Ovary (tissue), 9 donors: ENCODE results near the gene ATRNL1. TPM values are rescaled to one million over a fixed set of nuclear protein-coding genes. Genes with fewer than 3 reads are reported as not detected.

Experiments used
- DNase-seq, 5 donors: peaks; one replicate each; pipeline ENCODE4 v3.0.0-alpha.2; 2019 to 2020
- H3K27ac ChIP-seq, 2 donors: fragments of 200-600 bp; one replicate each; pipeline versions ENCODE4 v1.5.1 to v1.8.0; 2019 to 2022
- H3K27me3 ChIP-seq: fragments of 200-600 bp; one replicate; pipeline ENCODE4 v1.8.0; 2022
- H3K36me3 ChIP-seq: fragments of 200-600 bp; sonication (generic); one replicate; pipeline ENCODE4 v1.5.1; 2019
- H3K4me1 ChIP-seq: one replicate; pipeline ENCODE4 v1.8.1; 2013; ENCODE audit warnings: mild to moderate bottlenecking, moderate library complexity; ENCODE audit not compliant: insufficient read depth
- H3K4me3 ChIP-seq: fragments of 200-600 bp; sonication (generic); one replicate; pipeline ENCODE4 v1.5.1; 2017
- H3K9me3 ChIP-seq, 2 donors: fragments of 200-600 bp in 1 of 2; sonication (generic) in 1 of 2; one replicate each; pipeline versions ENCODE4 v1.5.1 to v1.8.1; 2013 to 2019; ENCODE audit warnings: mild to moderate bottlenecking in 1 of 2, moderate library complexity in 1 of 2
- EP300 ChIP-seq: sonication (generic); formaldehyde crosslinking; IDR thresholded peaks from one replicate; pipeline ENCODE4 v1.6.1; 2017; ENCODE audit warnings: antibody characterized with exemption
- POLR2A ChIP-seq: fragments of 450-650 bp; IDR thresholded peaks from one replicate; pipeline ENCODE4 v1.6.1; 2017; ENCODE audit warnings: antibody characterized with exemption, mild to moderate bottlenecking, moderate library complexity
- WGBS, 3 donors: extraction: QIAGEN DNeasy Blood & Tissue Kit in 1 of 3; methylation state at CpG; one replicate each; pipeline versions ENCODE4 v1.1.5 to v1.1.7; 2013 to 2017; 5-methylcytosine and 5-hydroxymethylcytosine counted together
- intact Hi-C, 4 donors: fragments of 100-400 bp; cut with DNase I; formaldehyde crosslinking; loops; one replicate each; pipeline versions ENCODE4 v1.11.0 to v1.15.1; 2022 to 2023
- polyA plus RNA-seq, 2 donors: library from polyadenylated mRNA; stranded (reverse); fragments of 200-250 nt in 1 of 2; fragments of 350-450 nt in 1 of 2; fragmentation: Illumina TruSeq in 1 of 2; extraction: RNeasy Lipid Tissue Mini Kit (QIAGEN cat#74804) in 1 of 2; gene quantifications; one replicate each; pipeline ENCODE4 v1.2.3, GENCODE V29; 2013 to 2014
- total RNA-seq, 7 donors: library from RNA; depleted of rRNA in 2 of 7; stranded (reverse); fragments of >200 nt in 2 of 7; fragmentation: NEBNext Ultra II Directional in 3 of 7; extraction: Animal tissue kit (Norgen Biotek cat#: 25700) in 3 of 7; gene quantifications; one replicate each; pipeline versions ENCODE4 v1.1.0 to v1.2.4, GENCODE V29; 2016 to 2023
- TF ChIP-seq, protein P1 (sequence below), 3 donors: fragments of 450-650 bp in 2 of 3; fragments of 200-600 bp in 1 of 3; IDR thresholded peaks; one replicate each; pipeline versions ENCODE4 v1.5.1 to v1.8.0; 2016 to 2022; ENCODE audit warnings: antibody characterized with exemption in 3 of 3, mild to moderate bottlenecking in 1 of 3
- donor health status: DM: no; HTN: no; CAD: no; lungs with moderate emphysema.
- donor health status: DM: no; HTN: no; CAD: no.
- donor health status: Bipolar disorder and iron deficiency.
- donor health status: DM: yes; HTN: yes; CAD: no.
- donor health status: DM: no; HTN: no; CAD: no.
- donor health status: DM: yes; HTN: yes; CAD: no.

ATRNL1 gene
- total and polyA plus RNA-seq, 9 donors, result 8.1 to 119 (median 77.8) TPM

DNA sequence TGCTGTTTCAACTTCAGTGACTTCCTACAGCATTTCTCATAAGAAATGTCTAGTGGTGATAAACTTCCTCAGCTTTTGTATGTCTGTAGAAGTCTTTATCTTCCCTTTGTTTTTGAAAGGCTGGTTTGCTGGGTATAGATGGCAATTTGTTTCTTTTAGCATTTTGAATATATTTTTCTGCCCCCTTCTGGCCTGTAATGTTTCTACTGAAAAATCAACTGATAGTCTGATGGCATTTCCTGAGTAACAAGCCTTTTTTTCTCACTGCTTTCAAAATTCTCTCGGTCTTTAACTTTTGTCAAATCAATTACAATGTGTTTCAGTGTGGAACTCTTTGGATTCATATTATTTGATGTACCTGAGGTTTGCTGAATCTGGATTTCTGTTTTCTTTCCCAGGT is 487.1 kb downstream of the ATRNL1 start:
- TF ChIP-seq, protein P1, sequence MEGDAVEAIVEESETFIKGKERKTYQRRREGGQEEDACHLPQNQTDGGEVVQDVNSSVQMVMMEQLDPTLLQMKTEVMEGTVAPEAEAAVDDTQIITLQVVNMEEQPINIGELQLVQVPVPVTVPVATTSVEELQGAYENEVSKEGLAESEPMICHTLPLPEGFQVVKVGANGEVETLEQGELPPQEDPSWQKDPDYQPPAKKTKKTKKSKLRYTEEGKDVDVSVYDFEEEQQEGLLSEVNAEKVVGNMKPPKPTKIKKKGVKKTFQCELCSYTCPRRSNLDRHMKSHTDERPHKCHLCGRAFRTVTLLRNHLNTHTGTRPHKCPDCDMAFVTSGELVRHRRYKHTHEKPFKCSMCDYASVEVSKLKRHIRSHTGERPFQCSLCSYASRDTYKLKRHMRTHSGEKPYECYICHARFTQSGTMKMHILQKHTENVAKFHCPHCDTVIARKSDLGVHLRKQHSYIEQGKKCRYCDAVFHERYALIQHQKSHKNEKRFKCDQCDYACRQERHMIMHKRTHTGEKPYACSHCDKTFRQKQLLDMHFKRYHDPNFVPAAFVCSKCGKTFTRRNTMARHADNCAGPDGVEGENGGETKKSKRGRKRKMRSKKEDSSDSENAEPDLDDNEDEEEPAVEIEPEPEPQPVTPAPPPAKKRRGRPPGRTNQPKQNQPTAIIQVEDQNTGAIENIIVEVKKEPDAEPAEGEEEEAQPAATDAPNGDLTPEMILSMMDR (IDR thresholded peaks at IDR 0.05), result no peak
- no peak for TF ChIP-seq EP300
- no peak for TF ChIP-seq POLR2A
- no peak overlapping the region for H3K27ac ChIP-seq
- WGBS, 3 donors, result 96 to 97% (median 96%) methylated on average over 1 of the region's 1 CpG
- H3K36me3 ChIP-seq, result no peaks in the 10 kb centered on the region
- no peaks in the 10 kb centered on the region for H3K9me3 ChIP-seq
- DNase-seq, result no peak
- no peaks in the 10 kb centered on the region for H3K4me1 ChIP-seq
- no peak overlapping the region for H3K4me3 ChIP-seq
- H3K27me3 ChIP-seq, result no peaks in the 10 kb centered on the region
- intact Hi-C loops, result no loop called here

DNA sequence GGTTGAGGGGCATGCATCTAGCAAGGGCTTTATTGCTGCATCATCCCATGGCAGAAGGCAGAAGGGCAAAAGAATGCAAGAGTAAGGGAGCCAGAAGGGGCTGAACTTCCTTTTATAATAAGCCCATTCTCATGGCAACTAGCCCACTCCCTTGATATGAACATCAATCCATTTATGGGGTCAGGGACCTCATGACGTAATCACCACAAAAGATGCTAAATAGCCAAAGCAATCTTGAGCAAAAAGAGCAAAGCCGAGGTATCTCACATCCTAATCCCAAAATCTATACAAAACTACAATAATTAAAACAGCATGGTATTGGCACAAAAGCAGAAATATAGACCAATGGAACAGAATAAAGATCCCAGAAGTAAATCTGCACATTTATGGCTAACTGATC is 499.9 kb downstream of the ATRNL1 start:
- WGBS, 3 donors, result 89 to 100% (median 97%) methylated on average over 2 of the region's 2 CpGs
- no peaks in the 10 kb centered on the region for H3K9me3 ChIP-seq
- H3K27ac ChIP-seq, result no peak overlapping the region
- H3K36me3 ChIP-seq, result no peaks in the 10 kb centered on the region
- TF ChIP-seq, protein P1 (IDR thresholded peaks at IDR 0.05), result no peak
- TF ChIP-seq POLR2A, result no peak
- no peak for TF ChIP-seq EP300
- no peak for DNase-seq
- H3K4me1 ChIP-seq, result no peaks in the 10 kb centered on the region
- no peak overlapping the region for H3K4me3 ChIP-seq
- no peaks in the 10 kb centered on the region for H3K27me3 ChIP-seq
- intact Hi-C loops, result no loop called here

DNA sequence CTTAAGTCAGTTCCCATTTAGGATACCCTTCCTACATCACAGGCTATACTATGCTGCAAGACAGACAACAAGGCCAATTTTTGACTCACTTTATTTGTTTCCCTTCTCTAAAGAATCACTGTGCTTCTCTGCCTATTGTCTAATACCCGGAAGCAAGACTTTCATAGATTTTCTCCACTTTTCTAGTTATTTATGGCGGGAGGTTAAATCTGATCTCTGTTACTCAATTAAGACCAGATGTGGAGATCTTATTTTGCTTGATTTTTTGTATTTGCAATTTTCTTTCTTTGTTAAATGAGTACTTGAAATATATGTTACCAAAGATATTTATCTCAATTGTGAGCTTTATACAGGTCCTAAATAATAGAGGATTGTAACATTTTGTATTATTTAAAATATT is 511.5 kb downstream of the ATRNL1 start:
- intact Hi-C loops, result no loop called here
- Histone ChIP-seq H3K9me3 (no peaks in the 10 kb centered on the region), H3K27ac (no peak overlapping the region), H3K27me3 (no peaks in the 10 kb centered on the region), H3K4me1 (no peaks in the 10 kb centered on the region), H3K36me3 (no peaks in the 10 kb centered on the region), H3K4me3 (no peak overlapping the region)
- no peak for TF ChIP-seq EP300
- TF ChIP-seq, protein P1 (IDR thresholded peaks at IDR 0.05), result no peak
- TF ChIP-seq POLR2A, result no peak
- 79 to 90% (median 87%) methylated on average over 2 of the region's 2 CpGs for WGBS, 3 donors
- DNase-seq, result no peak

DNA sequence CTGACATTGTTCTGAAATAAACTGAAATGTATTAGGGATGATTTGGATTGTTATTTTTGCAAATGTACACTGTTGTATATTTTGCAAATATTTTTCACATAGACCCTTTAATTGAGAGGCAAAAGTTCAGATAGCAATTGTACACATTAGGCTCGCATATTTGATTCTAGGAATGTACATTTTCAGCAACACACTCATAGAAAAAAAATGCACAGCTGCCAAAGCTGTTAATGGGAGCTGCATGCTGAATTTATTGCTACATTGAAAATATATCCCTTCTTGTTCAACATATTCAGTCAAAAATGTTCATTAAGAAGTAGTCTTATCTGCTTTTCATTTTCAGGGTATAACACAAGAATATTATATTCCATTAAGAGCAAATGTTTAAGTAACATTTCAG is 512.9 kb downstream of the ATRNL1 start:
- no peaks in the 10 kb centered on the region for H3K4me1 ChIP-seq
- H3K27ac ChIP-seq, result no peak overlapping the region
- no peaks in the 10 kb centered on the region for H3K9me3 ChIP-seq
- WGBS, 3 donors, result 37 to 48% (median 40%) methylated on average over 1 of the region's 1 CpG
- intact Hi-C loops, result no loop called here
- no peaks in the 10 kb centered on the region for H3K27me3 ChIP-seq
- H3K4me3 ChIP-seq, result no peak overlapping the region
- TF ChIP-seq POLR2A (no peak), EP300 (no peak)
- TF ChIP-seq, protein P1 (IDR thresholded peaks at IDR 0.05), result no peak
- DNase-seq, result no peak
- no peaks in the 10 kb centered on the region for H3K36me3 ChIP-seq

DNA sequence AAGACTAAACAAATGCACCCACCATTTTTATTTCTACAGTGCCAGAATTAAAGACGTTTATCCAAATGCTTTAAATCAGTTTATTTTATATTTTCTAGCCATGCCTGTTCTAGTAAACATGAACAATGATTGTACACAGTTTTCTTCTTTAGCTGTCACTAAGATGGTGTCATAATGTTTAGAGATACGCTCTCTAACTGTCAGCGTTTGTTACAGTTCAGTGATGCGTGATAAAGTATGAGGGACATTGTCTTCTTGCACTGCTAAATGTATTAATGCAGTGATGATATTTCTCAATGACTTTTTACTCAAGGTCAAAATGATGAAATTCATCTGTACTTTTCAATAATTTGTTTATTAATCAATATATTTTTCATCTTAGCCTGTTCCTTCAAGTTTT is 513.6 kb downstream of the ATRNL1 start:
- TF ChIP-seq EP300 (no peak), POLR2A (no peak)
- TF ChIP-seq, protein P1 (IDR thresholded peaks at IDR 0.05), result no peak
- H3K36me3 ChIP-seq, result no peaks in the 10 kb centered on the region
- no peaks in the 10 kb centered on the region for H3K9me3 ChIP-seq
- DNase-seq, result no peak
- H3K4me1 ChIP-seq, result no peaks in the 10 kb centered on the region
- intact Hi-C loops, result no loop called here
- H3K27me3 ChIP-seq, result no peaks in the 10 kb centered on the region
- H3K27ac ChIP-seq, result no peak overlapping the region
- no peak overlapping the region for H3K4me3 ChIP-seq
- 72 to 75% (median 75%) methylated on average over 4 of the region's 4 CpGs for WGBS, 3 donors
